B cell (primary cell): ENCODE results near the gene LBH. TPM values are rescaled to one million over a fixed set of nuclear protein-coding genes. Genes with fewer than 3 reads are reported as not detected.
A peak's percentile ranks its signal among the peaks of the same experiment; 100 is the strongest.

Experiments
- ATAC-seq: fragments of 200-7000 bp; cut with Tn5 transposase; one replicate; pipeline ENCODE4 v1.10.0; 2021; ENCODE audit warnings: low read depth, mild to moderate bottlenecking, moderate number of reproducible peaks, moderate library complexity
- CTCF ChIA-PET: fragments of 350-600 bp; sonication (Branson Sonifier 250); formaldehyde crosslinking; loops from one replicate; lab custom pipeline; 2021; ENCODE audit warnings: antibody characterized with exemption, inconsistent platforms; lab: Charles Lee
- POLR2A ChIA-PET: fragments of 350-600 bp; sonication (Branson Sonifier 250); formaldehyde crosslinking; loops from one replicate; lab custom pipeline; 2021; ENCODE audit warnings: antibody characterized with exemption; lab: Charles Lee
- DNase-seq: peaks from one replicate; pipeline ENCODE4 v3.0.0; 2013
- H2AFZ ChIP-seq: 2 replicates; pipeline ENCODE4 v1.6.1; 2012; ENCODE audit warnings: mild to moderate bottlenecking, low read depth, low read length; ENCODE audit not compliant: insufficient read depth, poor library complexity, severe bottlenecking
- H3K27ac ChIP-seq, 2 donors: 1 replicate in 1 of 2; 2 replicates in 1 of 2; pipeline ENCODE4 v1.5.1; 2012 to 2013; ENCODE audit warnings: low read length in 2 of 2, mild to moderate bottlenecking in 2 of 2, moderate library complexity in 1 of 2
- H3K27me3 ChIP-seq, 4 experiments: fragments of 200-600 bp in 1 of 4; sonication (generic) in 1 of 4; replicated peaks in 1 of 4; 1 replicate in 2 of 4; 2 replicates in 2 of 4; pipeline versions ENCODE4 v1.6.1 to v1.7.0; 2013 to 2016; ENCODE audit warnings: low read length in 3 of 4, mild to moderate bottlenecking in 2 of 4, mixed read lengths in 1 of 4, moderate library complexity in 1 of 4; ENCODE audit not compliant: insufficient read depth in 4 of 4, control insufficient read depth in 3 of 4; ENCODE audit errors: control extremely low read depth in 1 of 4
- H3K36me3 ChIP-seq, 2 experiments: replicated peaks in 1 of 2; 1 replicate in 1 of 2; 2 replicates in 1 of 2; pipeline versions ENCODE4 v1.6.1 to v1.7.1; 2013; ENCODE audit warnings: low read length in 1 of 2; ENCODE audit not compliant: insufficient read depth in 2 of 2, control insufficient read depth in 1 of 2; ENCODE audit errors: control extremely low read depth in 1 of 2, extremely low read depth in 1 of 2
- H3K4me1 ChIP-seq, 2 donors: fragments of 200-600 bp in 1 of 2; sonication (generic) in 1 of 2; 1 replicate in 1 of 2; 2 replicates in 1 of 2; pipeline versions ENCODE4 v1.5.1 to v1.6.1; 2013 to 2017; ENCODE audit warnings: low read length in 2 of 2; ENCODE audit not compliant: control insufficient read depth in 2 of 2, insufficient read depth in 2 of 2
- H3K4me2 ChIP-seq: replicated peaks from 2 replicates; pipeline ENCODE3; 2012; ENCODE audit warnings: mild to moderate bottlenecking, low read depth, low read length; ENCODE audit not compliant: poor library complexity, severe bottlenecking
- H3K4me3 ChIP-seq, 5 experiments: fragments of 200-600 bp in 1 of 5; sonication (generic) in 1 of 5; 1 replicate in 3 of 5; 2 replicates in 2 of 5; pipeline versions ENCODE4 v1.5.1 to v1.7.0; 2011 to 2016; ENCODE audit warnings: low read length in 4 of 5, mild to moderate bottlenecking in 4 of 5, low read depth in 2 of 5, control low read depth in 1 of 5, moderate library complexity in 1 of 5; ENCODE audit not compliant: insufficient read depth in 1 of 5; ENCODE audit errors: control extremely low read depth in 1 of 5, extremely low read depth in 1 of 5
- H3K79me2 ChIP-seq: fragments of 200-600 bp; sonication (generic); one replicate; pipeline ENCODE4 v1.6.0; 2016; ENCODE audit warnings: low read length; ENCODE audit not compliant: control insufficient read depth, insufficient read depth
- H3K9ac ChIP-seq: fragments of 200-600 bp; sonication (generic); 2 replicates; pipeline ENCODE4 v1.6.1; 2017; ENCODE audit warnings: mild to moderate bottlenecking, low read length, moderate library complexity
- H3K9me3 ChIP-seq, 3 donors: one replicate each; pipeline versions ENCODE4 v1.6.1 to v1.7.1; 2013; ENCODE audit warnings: low read length in 2 of 3; ENCODE audit not compliant: control insufficient read depth in 2 of 3, insufficient read depth in 1 of 3; ENCODE audit errors: control extremely low read depth in 1 of 3
- H4K20me1 ChIP-seq: 2 replicates; pipeline ENCODE4 v1.6.0; 2012; ENCODE audit warnings: mild to moderate bottlenecking, low read length; ENCODE audit not compliant: insufficient read depth, control insufficient read depth, poor library complexity, severe bottlenecking
- H3K27ac Mint-ChIP-seq: one replicate; pipeline ENCODE4 v1.8.0; 2021; ENCODE audit warnings: mixed read lengths
- H3K27me3 Mint-ChIP-seq: one replicate; pipeline ENCODE4 v1.8.0; 2021; ENCODE audit warnings: mixed read lengths
- H3K4me1 Mint-ChIP-seq: one replicate; pipeline ENCODE4 v1.8.0; 2021; ENCODE audit warnings: mixed read lengths
- H3K4me3 Mint-ChIP-seq: one replicate; pipeline ENCODE4 v1.8.0; 2021; ENCODE audit warnings: mixed read lengths
- H3K9me3 Mint-ChIP-seq: one replicate; pipeline ENCODE4 v1.8.0; 2022; ENCODE audit warnings: mixed read lengths; ENCODE audit not compliant: insufficient read depth
- EZH2 ChIP-seq: IDR thresholded peaks from 2 replicates; pipeline ENCODE4 v1.6.1; 2012; ENCODE audit warnings: borderline replicate concordance, low read depth, mild to moderate bottlenecking, moderate library complexity, low read length; ENCODE audit not compliant: insufficient read depth, poor library complexity, severe bottlenecking
- WGBS: methylation state at CpG from one replicate; pipeline ENCODE4 v1.1.5; 2013; ENCODE audit warnings: missing lambda C conversion rate; ENCODE audit not compliant: insufficient coverage; 5-methylcytosine and 5-hydroxymethylcytosine counted together
- intact Hi-C: fragments of 100-400 bp; cut with micrococcal nuclease; formaldehyde crosslinking; loops from one replicate; pipeline ENCODE4 v1.10.0; 2022
- polyA plus RNA-seq: library from polyadenylated mRNA; depleted of rRNA; stranded (reverse); fragments of >200 nt; gene quantifications from 2 replicates; pipeline ENCODE4 v1.2.3, GENCODE V29; 2012
- total RNA-seq, 2 donors: library from RNA; stranded (reverse); fragments of 120-200 nt in 1 of 2; gene quantifications; 1 replicate in 1 of 2; 2 replicates in 1 of 2; pipeline versions ENCODE4 v1.2.3 to v1.2.4, GENCODE V29; 2013 to 2022
- TF ChIP-seq, protein P1 (sequence below): fragments of 200-600 bp; IDR thresholded peaks from one replicate; pipeline ENCODE4 v1.8.0; 2022; ENCODE audit warnings: antibody characterized with exemption, mild to moderate bottlenecking

The LBH gene
- total and polyA plus RNA-seq, 2 donors (not counting 1 experiment from before 2014, with no cell fraction given), result 158 to 201 TPM

DNA sequence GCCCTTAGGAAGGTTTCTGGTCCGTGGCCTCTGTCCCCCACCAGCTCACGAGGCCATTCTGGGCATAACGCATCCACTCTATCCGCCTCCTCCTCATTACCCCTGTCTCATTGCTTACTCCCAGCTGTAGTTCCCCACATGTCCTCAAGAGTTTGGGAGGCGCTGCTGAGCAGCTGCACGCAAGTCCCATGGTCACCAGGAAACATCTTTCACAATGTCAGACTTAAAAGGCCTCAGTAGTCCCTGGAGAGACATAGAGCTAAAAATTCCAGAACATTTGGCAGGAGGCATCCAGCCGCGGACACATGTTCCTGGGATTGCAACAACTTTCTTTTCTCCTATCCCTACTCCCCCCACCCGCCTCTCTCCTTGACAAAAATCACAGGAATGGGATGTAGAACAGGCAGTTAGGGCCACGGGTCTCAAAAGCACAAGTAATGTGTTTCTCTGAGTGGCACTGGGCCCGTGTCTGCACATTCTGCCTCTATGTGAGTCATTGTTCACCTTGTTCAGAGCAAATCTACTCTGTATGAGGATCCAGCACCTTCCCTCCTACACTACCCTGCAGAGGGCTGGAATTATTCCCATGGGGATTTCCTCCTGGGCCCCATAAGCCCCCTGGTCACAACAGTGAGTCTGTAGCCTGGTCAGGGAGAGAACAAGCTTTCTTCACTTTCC, 8.1 kb downstream of the LBH start:
- DNase-seq (peak; percentile 79), ATAC-seq (peak; percentile 71)
- Histone ChIP-seq H3K4me3 (no peak overlapping the region), H2AFZ (no peak overlapping the region), H3K27me3 (no peaks in the 10 kb centered on the region), H3K4me1 (peaks cover 73 to 79% of the 10 kb centered on the region in 2 donors), H3K27ac (peak overlapping the region in 1 of 2 donors; percentile 94), H3K9me3 (peaks cover 0 to 3% (median 0%) of the 10 kb centered on the region in 3 donors), H3K79me2 (peaks cover 97% of the 10 kb centered on the region), H4K20me1 (peaks cover 91% of the 10 kb centered on the region), H3K9ac (no peak overlapping the region), H3K36me3 (peaks cover 11 to 87% of the 10 kb centered on the region in 2 experiments), H3K4me2 (peak overlapping the region; percentile 42)
- Mint-ChIP-seq H3K27me3 (no peaks in the 10 kb centered on the region), H3K4me1 (peaks cover 87% of the 10 kb centered on the region), H3K27ac (peak overlapping the region; percentile 62), H3K9me3 (no peaks in the 10 kb centered on the region), H3K4me3 (peak overlapping the region; percentile 35)
- ChIA-PET POLR2A (interaction anchor here (0.6 to 1.6 kb wide), 5 partner anchors 27 to 237 kb away, joined by 3 to 5 read pairs (median 5); no protein-coding TSS in a partner anchor), CTCF (interaction anchor here (0.7 to 13.1 kb wide), 28 partner anchors 9 to 469 kb away, joined by 3 to 148 read pairs (median 6); partner anchors contain the start of genes LBH and LCLAT1)
- no peak for TF ChIP-seq EZH2
- TF ChIP-seq, protein P1, sequence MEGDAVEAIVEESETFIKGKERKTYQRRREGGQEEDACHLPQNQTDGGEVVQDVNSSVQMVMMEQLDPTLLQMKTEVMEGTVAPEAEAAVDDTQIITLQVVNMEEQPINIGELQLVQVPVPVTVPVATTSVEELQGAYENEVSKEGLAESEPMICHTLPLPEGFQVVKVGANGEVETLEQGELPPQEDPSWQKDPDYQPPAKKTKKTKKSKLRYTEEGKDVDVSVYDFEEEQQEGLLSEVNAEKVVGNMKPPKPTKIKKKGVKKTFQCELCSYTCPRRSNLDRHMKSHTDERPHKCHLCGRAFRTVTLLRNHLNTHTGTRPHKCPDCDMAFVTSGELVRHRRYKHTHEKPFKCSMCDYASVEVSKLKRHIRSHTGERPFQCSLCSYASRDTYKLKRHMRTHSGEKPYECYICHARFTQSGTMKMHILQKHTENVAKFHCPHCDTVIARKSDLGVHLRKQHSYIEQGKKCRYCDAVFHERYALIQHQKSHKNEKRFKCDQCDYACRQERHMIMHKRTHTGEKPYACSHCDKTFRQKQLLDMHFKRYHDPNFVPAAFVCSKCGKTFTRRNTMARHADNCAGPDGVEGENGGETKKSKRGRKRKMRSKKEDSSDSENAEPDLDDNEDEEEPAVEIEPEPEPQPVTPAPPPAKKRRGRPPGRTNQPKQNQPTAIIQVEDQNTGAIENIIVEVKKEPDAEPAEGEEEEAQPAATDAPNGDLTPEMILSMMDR, result peak; percentile 88
- intact Hi-C loops, result no loop called here
- 84% methylated on average over 10 of the region's 11 CpGs for WGBS
